Hematopoietic multipotent progenitor cell treated with erythropoietin and hydrocortisone succinate and interleukin-3 and kit ligand, for 8 days (in vitro differentiated cells): Measurements from ENCODE around the gene CARD16.
"Not testable (repeated sequence)": the region's sequence is repeated elsewhere in the genome, so short reads cannot be mapped to it uniquely, and the experiment has no call there.

ENCODE experiments used
- DNase-seq: peaks from one replicate; pipeline ENCODE4 v3.0.0-alpha.2; 2015

The CARD16 gene

DNA sequence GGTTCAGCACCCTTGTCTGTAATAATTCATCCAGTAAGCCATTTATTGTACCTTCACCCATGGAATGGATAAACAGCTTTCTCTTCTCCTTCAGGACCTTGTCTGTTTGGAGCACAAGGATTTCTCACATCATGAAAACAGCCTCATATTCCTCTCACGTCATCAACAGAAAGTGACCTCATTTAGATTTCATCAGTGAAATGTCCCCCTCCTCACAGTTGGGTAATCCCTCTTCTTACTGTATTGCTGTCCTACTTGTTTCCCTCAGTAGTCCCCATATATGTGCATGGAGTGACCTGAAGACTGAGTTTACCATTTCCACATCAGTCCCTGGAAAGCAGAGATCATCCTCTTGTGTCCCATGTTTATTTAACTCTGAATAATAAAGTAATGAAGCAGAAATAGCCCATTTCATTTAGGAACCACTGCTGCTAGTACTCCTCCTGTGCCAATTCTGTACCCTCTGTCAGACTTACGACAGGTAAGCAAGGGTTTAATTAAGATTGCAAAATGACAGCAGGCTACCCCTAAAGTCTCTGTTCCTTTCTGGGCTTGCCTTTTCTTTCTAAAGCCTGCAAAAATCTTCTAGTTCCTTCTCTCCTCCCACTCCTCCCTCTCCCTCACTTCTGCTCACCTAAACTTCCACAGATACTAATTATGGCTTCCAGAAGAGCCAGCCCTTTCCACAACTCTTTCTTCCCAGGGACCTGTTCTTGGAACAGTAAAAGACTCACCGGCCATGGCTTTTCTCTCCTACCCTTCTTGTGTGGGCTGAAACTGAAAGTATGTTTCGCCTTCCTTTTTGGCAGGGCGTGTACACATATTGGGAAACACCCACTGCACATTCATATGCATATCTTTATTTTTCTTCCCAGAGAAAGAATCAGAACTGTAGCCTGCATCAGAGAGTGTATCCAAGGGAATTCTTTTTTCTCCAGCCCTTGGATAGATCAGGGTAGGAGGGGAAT lies at the start of gene CARD16:
CARD16 (minus strand) TSS at position 779 of the 968 bp plus-strand sequence; CDS start at position 741, 38 bp downstream.
- peak; percentile 65 for DNase-seq

DNA sequence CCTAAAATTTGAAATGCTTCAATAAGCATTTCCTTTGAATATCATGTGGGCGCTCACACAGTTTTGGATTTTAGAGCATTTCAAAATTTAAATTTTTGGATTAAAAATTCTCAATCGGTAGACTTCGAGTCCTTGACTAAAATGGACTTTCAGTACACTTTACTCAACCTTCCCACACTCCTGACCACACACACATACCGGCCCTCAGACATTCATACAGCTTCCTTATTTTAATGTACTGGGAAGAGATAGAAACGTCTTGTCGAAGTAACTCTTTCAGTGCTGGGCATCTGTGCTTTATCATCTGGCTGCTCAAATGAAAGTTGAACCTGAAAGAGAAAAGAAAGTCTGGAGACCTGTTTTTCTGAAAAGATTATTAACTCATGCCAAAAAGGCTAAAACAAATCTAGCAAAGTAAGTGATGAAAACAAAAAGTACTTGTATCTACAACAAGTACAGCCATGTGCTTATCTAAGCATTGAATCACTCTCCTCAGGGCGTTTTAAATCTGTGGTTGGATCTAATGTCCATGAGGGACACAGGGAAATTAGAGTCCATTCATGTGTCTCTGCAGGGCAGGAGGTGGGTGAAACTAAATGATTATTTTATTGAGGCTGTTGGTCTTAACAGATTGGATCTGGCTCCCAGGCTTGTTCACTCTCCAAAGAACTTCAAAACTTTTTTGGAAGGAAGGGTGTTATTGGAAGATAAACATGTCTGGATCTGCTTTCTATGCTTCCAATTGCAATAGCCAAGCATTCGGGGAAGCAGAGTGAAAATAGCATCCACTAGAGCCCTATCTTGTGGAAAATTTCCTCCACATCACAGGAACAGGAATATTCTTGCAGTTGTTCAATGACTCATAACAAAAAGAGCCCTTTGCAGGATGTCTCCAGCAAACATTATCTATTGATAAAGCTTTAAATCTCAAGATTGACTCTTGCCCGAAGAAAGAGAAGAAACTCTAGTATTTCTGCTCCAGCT lies 47.4 kb upstream of the CARD16 start:
- DNase-seq = no peak

DNA sequence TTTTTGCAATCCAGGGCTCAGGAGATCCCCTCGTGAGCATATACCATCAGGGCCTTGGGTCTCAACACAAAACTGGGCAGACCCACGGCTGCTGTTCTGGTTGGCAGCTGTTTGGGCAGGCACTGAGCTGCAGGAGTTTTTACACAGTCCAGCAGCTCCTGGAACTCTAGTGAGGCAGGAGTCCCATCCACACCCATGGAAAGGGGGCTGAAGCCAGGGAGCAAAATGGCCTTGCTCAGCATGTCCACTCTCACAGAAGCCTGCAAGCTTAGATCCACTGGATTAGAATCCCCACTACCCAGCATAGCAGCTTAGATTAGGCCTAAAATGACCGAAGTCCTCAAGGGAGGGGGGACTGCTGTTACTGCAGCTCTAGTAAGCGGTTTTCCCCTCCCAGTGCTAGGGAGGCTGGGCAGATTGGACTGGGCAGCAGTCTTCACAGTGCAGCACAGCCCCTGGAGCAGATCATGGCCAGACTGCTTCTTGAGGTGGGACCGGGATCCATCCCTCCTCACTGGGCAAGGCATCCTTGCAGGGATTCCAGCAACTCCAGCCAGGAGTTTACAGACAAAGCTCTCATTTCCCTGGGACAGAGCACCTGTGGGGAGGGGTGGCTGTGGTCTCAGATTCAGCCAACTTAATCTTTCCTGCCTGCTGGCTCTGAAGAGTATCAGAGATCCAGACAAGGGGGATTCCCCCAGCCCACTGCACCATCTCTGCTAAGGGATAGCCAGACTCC lies 36.4 kb upstream of the CARD16 start:
- no peak for DNase-seq

DNA sequence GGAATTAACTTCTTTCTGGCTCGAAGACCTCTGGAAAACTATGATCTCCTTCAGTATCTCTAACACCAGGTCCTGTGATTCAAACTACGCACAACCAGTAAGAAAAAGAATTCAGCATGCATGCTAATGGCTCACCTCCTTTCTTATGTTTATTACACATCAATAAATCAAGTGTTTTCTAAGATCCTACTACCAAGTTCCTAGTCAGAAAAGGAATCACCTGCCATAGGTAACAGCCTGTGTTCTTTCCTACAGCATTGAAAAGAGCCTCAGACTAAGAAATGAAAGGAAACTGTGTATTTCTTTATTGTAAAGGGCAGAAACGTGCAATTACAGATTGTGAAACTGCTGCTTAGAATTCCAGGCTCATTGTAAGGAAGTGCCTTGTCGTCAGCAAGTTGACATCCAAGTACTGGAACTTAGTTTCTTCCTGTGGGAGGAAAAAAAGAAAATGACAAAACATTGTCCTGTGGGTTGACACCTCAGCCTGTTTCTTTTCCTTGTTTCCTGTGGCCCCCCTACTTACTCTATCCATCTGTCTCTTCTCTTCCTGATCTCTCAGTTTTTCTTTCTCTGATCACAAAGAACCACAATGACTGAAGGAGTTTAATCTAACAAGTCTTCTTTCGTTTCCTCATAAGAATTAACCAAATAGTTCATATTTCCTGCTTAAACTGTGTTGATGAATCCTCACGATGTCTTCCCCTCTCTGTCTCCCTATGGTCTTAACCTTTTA lies 35.2 kb upstream of the CARD16 start:
- not testable (repeated sequence) for DNase-seq

DNA sequence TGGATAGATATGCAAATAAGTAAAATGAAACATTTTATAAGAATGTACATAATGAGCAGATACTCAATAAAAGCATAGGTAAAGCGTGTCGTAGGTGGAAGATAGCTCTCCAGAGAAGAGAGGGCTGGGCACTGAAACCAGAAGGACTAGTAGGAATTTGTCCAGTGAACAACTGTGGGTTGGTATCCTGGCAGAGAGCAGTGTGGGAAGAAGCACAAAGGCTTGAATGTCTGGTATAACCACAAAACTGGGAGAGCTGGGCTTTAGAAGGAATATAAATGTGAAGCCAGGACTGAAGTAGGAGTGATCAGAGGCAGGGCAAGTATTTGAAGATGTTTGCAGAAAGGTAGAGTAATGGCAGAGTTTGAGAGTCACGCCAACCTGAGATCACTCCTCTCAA lies 33.1 kb upstream of the CARD16 start:
- no peak for DNase-seq

DNA sequence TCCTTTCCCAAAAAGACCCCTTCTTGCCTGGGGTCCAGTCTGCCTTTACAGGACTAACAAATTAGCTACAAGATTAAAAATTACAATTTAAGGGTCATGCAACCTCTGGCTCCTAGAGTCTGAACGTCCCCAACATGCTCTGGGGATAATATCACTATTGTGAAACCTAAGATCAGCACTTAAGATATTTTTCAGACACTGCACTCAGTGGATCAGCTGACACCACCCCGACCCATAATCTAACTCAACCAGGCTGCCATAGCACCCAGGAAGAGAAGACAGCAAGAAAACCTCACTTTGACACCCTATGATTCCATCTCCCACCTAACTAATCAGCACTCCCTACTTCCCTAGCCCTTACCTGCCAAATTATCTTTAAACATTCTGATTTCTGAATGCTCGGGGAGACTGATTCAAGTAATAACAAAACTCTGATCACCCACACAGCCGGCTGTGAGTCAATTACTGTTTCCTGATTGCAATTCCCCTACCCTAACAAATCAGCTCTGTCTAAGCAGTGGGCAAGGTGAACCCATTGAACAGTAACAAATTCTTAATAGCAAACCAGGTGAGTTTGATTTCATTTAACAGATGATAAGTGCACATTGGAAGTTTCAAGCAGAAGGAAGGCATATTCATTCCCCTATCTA lies 32.1 kb upstream of the CARD16 start:
- DNase-seq = not testable (repeated sequence)

DNA sequence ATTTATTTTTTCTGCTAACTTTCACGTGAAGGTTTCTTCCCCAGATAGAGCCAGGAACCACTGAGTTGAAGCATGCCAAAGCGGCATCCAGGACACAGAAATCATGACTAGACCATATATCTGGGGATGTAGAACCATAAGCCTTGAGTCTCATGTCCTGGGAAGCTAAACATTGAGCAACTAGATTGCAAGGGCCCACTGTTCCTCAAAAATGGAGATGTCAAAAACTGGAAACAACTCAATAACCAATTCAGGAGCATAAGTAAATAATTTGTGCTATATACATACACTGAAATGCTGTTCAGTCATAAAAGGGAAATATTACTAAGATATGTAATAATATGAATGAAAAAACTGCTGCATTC lies 29.0 kb upstream of the CARD16 start:
- no peak for DNase-seq

DNA sequence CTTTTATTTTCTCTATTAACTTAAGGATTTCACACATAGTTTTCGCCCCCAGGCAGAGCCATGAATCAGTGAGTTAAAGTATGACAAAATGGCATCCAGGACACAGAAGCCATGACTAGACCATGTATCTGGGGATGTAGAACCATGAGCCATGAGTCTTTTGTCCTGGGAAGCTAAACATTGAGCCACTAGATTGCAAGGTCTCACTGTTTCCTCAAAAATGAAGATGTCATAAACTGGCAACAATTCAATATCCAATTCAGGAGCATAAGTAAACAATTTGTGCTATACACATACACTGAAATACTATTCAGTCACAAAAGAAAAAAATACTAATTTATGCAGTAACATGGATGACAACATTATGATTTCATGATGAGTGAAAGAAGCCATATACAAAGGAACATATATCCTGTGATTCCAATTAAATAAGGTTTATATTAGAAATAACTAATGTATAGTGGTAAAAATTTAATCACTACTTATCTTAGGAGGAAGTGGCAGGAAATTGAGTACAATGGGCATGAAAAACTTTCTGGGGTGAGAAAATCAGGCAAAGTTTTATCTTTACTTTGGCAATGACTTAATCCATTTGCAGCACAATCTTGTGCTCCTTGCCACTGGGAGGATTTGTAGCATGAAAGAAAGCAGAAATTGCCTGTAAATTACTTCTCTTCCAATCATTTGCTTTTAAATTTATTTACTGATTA lies 28.5 kb upstream of the CARD16 start:
- DNase-seq = no peak

DNA sequence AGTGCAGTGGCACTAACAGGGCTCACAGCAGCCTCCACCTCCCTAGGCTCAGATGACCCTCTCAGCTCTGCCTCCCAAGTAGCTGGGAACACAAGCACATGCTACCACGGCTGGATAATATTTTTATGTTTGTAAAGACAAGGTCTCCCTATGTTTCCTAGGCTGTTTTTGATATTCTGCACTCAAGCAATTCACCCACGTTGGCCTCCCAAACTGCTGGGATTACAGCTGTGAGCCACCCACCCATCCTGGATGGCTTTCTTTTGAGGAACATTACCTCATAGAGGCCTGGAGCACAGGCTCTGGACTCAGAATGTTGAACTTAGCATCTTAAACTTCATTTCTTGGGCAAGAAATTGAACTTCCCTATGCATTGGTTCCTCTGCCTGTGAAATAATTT lies 26.9 kb upstream of the CARD16 start:
- not testable (repeated sequence) for DNase-seq

DNA sequence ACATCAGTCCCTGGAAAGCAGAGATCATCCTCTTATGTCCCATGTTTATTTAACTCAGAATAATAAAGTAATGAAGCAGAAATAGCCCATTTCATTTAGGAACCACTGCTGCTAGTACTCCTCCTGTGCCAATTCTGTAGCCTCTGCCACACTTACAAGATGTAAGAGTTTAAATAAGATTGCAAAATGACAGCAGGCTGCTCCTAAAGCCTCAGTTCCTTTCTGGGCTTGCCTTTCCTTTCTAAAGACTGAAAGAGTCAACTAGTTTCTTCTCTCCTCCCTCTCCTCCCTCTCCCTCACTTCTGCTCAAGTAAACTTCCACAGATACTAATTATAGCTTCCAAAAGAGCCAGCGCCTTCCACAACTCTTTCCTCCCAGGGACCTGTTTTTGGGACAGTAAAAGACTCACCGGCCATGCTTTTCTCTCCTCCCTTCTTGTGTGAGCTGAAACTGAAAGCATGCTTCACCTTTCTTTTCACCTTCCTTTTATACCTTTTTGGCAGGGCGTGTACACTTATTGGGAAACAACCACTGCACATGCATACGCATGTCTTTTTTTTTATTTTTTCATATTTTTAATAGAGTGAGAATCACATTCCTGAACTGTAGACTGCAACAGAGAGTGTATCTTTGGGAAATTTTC lies 26.1 kb upstream of the CARD16 start:
- no peak for DNase-seq

DNA sequence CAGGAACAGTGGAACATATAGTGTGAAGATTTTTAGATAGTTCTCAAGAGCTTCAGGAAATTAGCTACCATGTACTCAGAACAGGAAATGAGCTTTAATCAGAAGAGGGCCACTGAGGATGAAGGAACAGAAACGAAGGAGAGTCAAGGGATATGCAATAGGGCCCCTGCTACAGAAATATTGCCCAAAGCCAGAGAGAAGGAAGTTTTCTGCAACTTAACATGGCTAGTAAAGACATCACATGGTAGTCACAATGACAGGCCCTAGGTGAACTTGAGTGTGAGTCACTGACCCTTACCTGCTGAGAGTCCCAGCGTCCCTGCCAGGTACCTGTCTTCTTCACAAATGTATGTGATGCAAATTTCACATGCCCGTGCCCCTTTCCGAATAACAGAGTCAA lies 25.2 kb upstream of the CARD16 start:
- DNase-seq = no peak

DNA sequence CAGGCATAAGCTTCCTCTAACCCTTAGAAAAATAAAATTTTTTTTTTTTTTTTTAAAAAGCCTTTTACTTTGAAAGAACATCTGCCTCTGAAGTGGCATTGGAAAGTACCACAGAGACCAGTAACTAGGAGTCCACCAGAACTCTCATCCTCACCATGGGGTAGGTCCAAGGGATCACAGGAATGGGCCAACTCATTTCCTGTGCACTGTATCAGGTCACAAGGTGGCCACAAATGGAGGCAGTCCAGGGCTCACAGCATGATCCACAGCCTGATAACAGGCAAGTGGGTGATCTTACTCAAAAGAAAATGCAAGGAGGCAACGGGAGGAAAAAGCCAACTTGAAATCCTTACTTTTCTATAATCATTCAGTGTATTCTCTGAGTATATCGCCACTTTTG lies 24.6 kb upstream of the CARD16 start:
- not testable (repeated sequence) for DNase-seq

DNA sequence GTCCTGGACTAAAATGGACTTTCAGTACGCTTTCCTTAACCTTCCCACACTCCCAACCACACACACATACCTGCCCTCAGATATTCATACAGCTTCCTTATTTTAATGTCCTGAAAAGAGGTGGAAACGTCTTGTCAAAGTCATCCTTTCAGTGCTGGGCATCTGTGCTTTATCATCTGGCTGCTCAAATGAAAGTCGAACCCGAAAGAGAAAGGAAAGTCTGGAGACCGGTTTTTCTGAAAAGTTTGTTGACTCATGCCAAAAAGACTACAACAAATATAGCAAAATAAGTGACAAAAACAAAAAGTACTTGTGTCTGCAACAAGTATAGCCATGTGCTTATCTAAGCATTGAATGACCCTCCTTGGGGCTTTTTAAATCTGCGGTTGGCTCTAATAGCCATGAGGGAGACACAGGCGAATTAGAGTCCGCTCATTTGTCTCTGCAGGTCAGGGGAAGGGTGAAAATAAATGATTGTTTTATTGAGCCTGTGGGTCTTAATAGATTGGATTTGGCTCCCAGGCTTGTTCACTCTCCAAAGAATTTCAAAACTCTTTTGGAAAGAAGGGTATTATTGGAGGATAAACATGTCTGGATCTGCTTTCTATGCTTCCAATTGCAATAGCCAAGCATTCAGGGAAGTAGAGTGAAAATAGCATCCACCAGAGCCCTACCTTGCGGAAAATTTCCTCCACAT lies 18.3 kb upstream of the CARD16 start:
- DNase-seq = not testable (repeated sequence)

DNA sequence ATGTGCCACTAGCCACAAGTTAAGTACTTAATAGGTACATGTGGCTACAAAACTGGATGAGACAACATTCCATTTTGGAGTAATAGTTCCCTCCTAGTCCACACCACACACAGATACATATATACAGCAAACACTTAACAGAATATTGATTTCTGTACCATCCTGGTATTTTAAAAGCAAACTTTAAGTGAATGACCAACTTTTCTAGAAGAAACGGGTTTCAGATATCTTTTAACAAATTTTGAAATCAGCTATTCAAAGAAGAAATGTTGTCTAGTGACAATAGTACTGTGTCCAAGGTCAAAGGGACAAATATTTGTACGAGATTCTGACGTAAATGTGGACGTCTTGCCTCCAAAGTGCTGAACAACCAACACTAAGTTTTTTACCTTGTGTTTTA lies 12.3 kb upstream of the CARD16 start:
- no peak for DNase-seq

DNA sequence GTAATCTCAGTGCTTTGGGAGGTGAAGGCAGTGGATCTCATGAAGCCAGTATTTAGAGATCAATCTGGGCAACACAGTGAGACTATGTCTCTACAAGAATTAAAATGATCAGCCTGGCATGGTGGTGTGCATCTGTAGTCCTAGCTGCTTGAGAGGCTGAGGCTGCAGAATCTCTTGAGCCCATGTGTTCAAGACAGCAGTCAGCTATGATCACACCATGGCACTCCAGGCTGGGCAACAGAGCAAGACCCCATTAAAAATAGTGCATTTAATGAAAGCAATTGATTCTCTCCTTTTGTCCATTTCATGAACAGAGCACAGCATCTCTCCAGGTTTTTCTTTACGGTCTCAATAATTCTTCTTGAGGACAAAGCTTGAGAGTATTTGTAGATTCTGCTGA lies 11.3 kb upstream of the CARD16 start:
- no peak for DNase-seq

DNA sequence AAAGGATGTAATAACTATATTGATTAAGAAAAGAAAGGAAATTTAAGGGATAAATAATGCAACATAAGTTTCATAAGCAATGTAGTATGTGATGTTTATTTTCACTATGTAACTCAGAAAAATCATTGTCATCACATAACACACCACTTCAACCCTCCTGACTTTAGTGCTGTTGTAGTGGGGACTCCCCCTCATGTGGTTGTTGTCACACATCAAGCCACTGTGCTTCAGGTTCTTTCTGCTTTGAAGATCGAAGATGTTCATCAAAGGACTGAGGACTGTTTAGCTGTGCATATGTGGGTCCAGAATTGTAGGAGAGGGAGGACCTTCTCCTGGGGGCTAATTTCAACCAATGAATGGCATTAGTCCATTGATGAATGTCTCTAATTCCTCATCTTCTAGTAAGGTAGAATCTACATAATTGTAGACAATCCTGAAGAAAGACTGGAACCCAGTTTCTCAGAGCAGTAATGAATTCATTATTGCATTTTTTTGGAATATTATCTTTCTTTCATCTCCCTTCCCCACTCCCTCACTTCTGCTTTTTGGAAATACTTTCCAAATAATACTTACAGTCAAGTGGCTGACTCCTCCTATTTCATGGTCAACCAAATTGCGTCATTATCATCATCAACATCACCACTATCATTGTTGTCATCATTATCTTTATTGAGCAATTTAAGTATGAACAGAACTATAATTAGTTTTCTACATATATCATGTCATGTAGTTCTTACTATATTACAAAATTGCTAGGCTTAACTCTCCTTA lies 9.8 kb upstream of the CARD16 start:
- peak; percentile 8 for DNase-seq

DNA sequence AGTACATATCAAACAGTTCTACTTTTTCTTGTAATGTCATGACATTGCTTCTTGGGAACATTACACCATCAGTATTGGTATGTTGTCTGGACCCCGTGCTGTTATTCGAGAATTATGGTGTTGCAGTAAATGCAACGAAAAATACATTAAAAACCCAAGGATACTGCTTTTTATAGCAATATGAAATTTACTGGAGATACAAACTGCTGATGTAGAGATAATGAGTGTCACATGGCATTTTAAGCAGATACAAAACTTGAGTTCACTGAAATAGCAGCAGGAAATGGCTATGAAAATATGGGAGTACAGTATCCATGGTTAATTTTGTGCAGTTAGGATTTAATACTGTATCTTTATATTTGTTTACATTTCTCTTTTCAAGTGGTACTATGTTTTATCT lies 7.4 kb upstream of the CARD16 start:
- DNase-seq = no peak

DNA sequence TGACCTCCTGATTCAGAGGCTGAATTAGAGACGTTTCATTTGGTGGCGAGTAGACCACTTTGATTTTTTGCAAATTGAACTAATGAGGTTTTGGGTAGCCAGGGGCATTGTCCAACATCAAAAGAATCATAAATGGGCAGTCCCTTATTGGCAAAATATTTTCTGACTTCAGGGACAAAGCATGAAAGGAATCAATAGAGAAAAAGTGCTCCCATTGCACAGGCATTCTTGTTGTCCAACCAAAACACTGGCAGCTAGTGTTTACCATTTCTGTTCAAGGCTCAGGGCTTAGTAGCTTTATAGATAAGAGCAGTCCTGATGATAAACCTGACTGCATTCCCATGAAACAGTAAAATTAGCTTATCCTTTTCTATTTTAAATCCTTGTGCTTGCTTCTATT lies 6.4 kb upstream of the CARD16 start:
- DNase-seq = no peak

DNA sequence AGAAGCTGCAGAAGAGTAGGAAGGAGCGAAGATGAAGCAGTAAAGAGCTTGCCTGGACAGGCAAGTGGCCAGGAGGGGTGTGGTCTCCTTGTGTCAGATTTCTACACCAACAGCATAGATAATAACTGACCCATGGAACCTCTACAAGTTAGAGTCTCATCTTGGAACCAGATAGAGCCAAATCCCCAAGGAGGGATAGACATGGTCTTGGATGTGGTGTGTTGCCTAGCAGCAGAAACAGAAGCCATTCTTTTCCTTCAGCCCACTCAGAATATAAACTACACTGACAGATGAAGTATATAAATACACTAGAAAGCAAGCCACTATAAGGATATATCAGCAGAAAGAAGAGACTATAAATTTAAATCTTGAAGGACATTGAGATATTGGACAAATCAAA lies 4.3 kb upstream of the CARD16 start:
- DNase-seq = no peak
